GM10248 (cell line): Measurements from ENCODE around the gene CCDC138.

Experiments
- CTCF ChIA-PET: fragments of 300-600 bp; sonication (Branson Sonifier 250); formaldehyde crosslinking; extraction: SDS; loops from one replicate; lab custom pipeline; 2021; ENCODE audit warnings: antibody characterized with exemption; lab: Yijun Ruan, JAX
- POLR2A ChIA-PET: fragments of 350-650 bp; sonication (Branson Sonifier 250); formaldehyde crosslinking; extraction: SDS; loops from one replicate; lab custom pipeline; 2020; ENCODE audit warnings: antibody characterized with exemption; lab: Yijun Ruan, JAX
- DNase-seq: peaks from one replicate; pipeline ENCODE4 v3.0.0; 2012; ENCODE audit errors: extremely low spot score
- CTCF ChIP-seq: IDR thresholded peaks from 2 replicates; pipeline ENCODE4 v1.5.1; 2012; ENCODE audit warnings: mild to moderate bottlenecking, low read depth; ENCODE audit errors: extremely low read depth, missing control alignments, control extremely low read depth

The CCDC138 gene

GRCh38 chr2:108895188-108895587, 108.6 kb downstream of the CCDC138 start:
- ChIA-PET CTCF (interaction anchor here (0.7 to 1.6 kb wide), 4 partner anchors 20 to 615 kb away, joined by 3 to 4 read pairs (median 3); no protein-coding TSS in a partner anchor), POLR2A (no interaction called here)
- no peak for TF ChIP-seq CTCF
- no peak for DNase-seq

GRCh38 chr2:108896741-108897140, 110.2 kb downstream of the CCDC138 start:
- ChIA-PET CTCF (no interaction called here), POLR2A (no interaction called here)
- no peak for DNase-seq
- no peak for TF ChIP-seq CTCF

- TF ChIP-seq CTCF = no peak
- DNase-seq = no peak
- ChIA-PET POLR2A (no interaction called here), CTCF (no interaction called here)
Observed at GRCh38 chr2:108898315-108899082, 111.9 kb downstream of the CCDC138 start.

GRCh38 chr2:108904680-108905079, 118.1 kb downstream of the CCDC138 start:
- no peak for DNase-seq
- ChIA-PET CTCF (no interaction called here), POLR2A (no interaction called here)
- TF ChIP-seq CTCF = no peak

- CTCF ChIA-PET = no interaction called here
- POLR2A ChIA-PET = no interaction called here
- no peak for TF ChIP-seq CTCF
- DNase-seq = no peak
Observed at GRCh38 chr2:108905176-108905575, 118.6 kb downstream of the CCDC138 start.

- ChIA-PET POLR2A (no interaction called here), CTCF (interaction anchor here (0.8 kb wide), 1 partner anchor 12 kb away, joined by 3 read pairs; no protein-coding TSS in a partner anchor)
- DNase-seq = peak; percentile 5
- TF ChIP-seq CTCF = no peak
Observed at GRCh38 chr2:108905906-108906305, 119.3 kb downstream of the CCDC138 start.
